Skeletal muscle cell (primary cell): Measurements from ENCODE around the gene FAM107A.

Experiments used
- DNase-seq: peaks from one replicate; pipeline ENCODE4 v3.0.0-alpha.2; 2010; ENCODE audit warnings: low read depth
- H3K4me3 ChIP-seq: 2 replicates; pipeline ENCODE4 v1.5.1; 2011; ENCODE audit warnings: low read depth, mild to moderate bottlenecking, control low read depth, low read length, moderate library complexity

The FAM107A gene

GRCh38 chr3:58524326-58524888, 52.8 kb downstream of the FAM107A start:
- no peak for DNase-seq

GRCh38 chr3:58522759-58523425, 54.3 kb downstream of the FAM107A start:
- H3K4me3 ChIP-seq, result no peak overlapping the region
- no peak for DNase-seq

More at GRCh38 chr3:58524326-58524888, 52.8 kb downstream of the FAM107A start:
- H3K4me3 ChIP-seq, result no peak overlapping the region

GRCh38 chr3:58521917-58522631, 55.1 kb downstream of the FAM107A start:
- no peak for DNase-seq
- no peak overlapping the region for H3K4me3 ChIP-seq

GRCh38 chr3:58521336-58521670, 55.9 kb downstream of the FAM107A start:
- no peak overlapping the region for H3K4me3 ChIP-seq
- no peak for DNase-seq

- H3K4me3 ChIP-seq, result no peak overlapping the region
- no peak for DNase-seq
These were observed 56.5 kb downstream of the FAM107A start for GRCh38 chr3:58520403-58521335.

GRCh38 chr3:58519668-58520402, 57.4 kb downstream of the FAM107A start:
- no peak for DNase-seq

GRCh38 chr3:58518291-58518789, 58.9 kb downstream of the FAM107A start:
- no peak overlapping the region for H3K4me3 ChIP-seq
- no peak for DNase-seq

More at GRCh38 chr3:58519668-58520402, 57.4 kb downstream of the FAM107A start:
- no peak overlapping the region for H3K4me3 ChIP-seq

- no peak overlapping the region for H3K4me3 ChIP-seq
- no peak for DNase-seq
These were observed 62.8 kb downstream of the FAM107A start for GRCh38 chr3:58514405-58514804.
